ENCODE measurements around the gene KLHL24. TPM values are rescaled to one million over a fixed set of nuclear protein-coding genes. Genes with fewer than 3 reads are reported as not detected.

KLHL24 gene
- total RNA-seq, 1 donor from 2014 or later: 116 TPM

DNA sequence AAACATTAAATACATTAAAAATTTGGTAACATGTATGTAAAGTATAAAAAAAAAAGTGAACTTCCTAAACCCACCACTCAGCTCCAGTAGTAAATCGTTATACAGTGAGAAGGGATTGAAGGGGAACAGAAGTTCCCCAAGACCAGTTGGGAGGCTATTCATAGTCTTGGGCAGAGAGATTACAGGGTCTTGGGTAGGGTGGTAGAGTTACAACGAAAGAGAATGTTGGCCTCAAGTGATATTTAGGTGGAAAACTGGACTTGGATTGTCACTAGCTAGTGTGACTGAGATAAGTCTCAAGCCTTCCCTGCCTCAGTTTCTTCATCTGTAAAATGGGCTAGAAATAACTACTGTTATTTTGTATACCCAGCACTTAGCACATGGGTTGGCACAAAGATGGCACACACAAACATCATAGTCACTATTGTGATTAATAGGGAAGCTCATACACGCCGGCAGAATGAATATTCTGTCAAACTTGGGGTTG lies 61.7 kb downstream of the KLHL24 start:
- Histone ChIP-seq H3K4me3 (ENCODE audit: low read depth, low read length) (peak overlapping the region; percentile 82), H3K36me3 (ENCODE audit: control insufficient read depth, insufficient read depth, low read length) (no peaks in the 10 kb centered on the region), H3K27me3 (ENCODE audit: control insufficient read depth, insufficient read depth, low read length) (no peaks in the 10 kb centered on the region)
- no peak for DNase-seq (ENCODE audit: low read depth)
- TF ChIP-seq, protein P1, sequence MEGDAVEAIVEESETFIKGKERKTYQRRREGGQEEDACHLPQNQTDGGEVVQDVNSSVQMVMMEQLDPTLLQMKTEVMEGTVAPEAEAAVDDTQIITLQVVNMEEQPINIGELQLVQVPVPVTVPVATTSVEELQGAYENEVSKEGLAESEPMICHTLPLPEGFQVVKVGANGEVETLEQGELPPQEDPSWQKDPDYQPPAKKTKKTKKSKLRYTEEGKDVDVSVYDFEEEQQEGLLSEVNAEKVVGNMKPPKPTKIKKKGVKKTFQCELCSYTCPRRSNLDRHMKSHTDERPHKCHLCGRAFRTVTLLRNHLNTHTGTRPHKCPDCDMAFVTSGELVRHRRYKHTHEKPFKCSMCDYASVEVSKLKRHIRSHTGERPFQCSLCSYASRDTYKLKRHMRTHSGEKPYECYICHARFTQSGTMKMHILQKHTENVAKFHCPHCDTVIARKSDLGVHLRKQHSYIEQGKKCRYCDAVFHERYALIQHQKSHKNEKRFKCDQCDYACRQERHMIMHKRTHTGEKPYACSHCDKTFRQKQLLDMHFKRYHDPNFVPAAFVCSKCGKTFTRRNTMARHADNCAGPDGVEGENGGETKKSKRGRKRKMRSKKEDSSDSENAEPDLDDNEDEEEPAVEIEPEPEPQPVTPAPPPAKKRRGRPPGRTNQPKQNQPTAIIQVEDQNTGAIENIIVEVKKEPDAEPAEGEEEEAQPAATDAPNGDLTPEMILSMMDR (IDR thresholded peaks at IDR 0.05; ENCODE audit: insufficient read depth, low read length, poor library complexity, severe bottlenecking): no peak

DNA sequence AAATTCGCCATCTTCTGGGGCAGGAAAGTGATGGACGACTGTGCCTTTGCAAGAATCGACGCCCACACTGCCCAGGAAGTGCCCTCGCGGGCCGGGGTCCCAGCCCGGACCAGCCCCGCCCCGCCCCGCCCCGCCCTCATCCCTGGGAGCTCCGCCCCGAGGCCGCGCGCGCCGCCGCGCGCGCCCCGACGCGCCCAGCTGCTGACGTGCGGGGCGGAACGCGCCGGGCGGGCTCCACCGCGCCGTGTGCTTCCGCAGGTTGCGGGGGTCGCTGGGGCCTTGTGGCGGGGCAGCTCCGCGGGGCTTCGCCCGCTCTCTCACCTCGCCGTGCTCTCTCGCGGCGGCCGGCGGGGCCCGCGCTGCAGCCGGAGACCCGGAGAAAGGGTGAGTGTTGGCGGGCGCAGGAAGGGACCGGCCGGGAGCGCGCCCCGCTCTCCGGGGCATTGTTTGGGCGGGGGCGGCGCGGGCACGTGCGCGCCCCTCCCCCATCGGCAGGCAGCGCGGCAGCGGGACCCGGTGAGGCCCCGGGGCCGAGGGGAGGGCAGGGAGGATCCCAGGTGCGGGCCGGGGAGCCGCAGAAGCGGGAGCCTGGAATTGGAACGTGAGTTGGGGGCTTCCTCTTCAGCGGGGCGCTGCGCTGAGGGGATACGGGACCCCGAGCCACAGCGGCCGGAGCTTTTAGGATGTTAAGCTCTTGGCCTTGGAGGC lies 62.3 kb downstream of the KLHL24 start, which contains the start of gene YEATS2:
YEATS2 (plus strand) TSS at position 188 of the 708 bp plus-strand sequence. CDS start 17,366 bp downstream, outside the sequence.
- no peaks in the 10 kb centered on the region for H3K36me3 ChIP-seq (ENCODE audit: control insufficient read depth, insufficient read depth, low read length)
- DNase-seq (ENCODE audit: low read depth): no peak
- TF ChIP-seq, protein P1 (IDR thresholded peaks at IDR 0.05; ENCODE audit: insufficient read depth, low read length, poor library complexity, severe bottlenecking): no peak
- H3K4me3 ChIP-seq (ENCODE audit: low read depth, low read length): peak within 1 kb of the TSS; percentile 82
- H3K27me3 ChIP-seq (ENCODE audit: control insufficient read depth, insufficient read depth, low read length): no peaks in the 10 kb centered on the region

DNA sequence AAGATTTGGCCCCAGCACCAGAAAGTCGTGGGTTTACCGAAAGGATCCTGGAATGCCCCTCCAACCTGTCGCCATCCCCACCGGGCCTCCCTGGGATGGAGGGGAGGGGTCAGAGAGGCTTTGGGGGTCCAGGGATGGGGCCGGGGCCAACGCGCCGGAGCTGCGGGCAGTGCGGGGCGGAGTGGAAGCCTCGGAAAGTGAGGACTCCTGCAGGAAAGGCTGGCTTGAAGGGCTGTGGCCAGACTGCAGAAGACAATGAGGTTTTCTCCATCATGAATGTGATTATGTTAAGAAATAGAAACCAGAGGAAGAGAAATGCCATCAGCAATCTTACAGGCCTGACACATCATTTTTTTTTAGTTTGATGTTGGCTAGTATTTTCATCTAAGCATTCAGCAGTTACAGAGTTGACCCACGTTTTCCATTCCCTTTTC lies 62.9 kb downstream of the KLHL24 start:
- TF ChIP-seq, protein P1 (IDR thresholded peaks at IDR 0.05; ENCODE audit: insufficient read depth, low read length, poor library complexity, severe bottlenecking): no peak
- peak overlapping the region; percentile 82 for H3K4me3 ChIP-seq (ENCODE audit: low read depth, low read length)
- H3K27me3 ChIP-seq (ENCODE audit: control insufficient read depth, insufficient read depth, low read length): no peaks in the 10 kb centered on the region
- no peaks in the 10 kb centered on the region for H3K36me3 ChIP-seq (ENCODE audit: control insufficient read depth, insufficient read depth, low read length)
- DNase-seq (ENCODE audit: low read depth): no peak

DNA sequence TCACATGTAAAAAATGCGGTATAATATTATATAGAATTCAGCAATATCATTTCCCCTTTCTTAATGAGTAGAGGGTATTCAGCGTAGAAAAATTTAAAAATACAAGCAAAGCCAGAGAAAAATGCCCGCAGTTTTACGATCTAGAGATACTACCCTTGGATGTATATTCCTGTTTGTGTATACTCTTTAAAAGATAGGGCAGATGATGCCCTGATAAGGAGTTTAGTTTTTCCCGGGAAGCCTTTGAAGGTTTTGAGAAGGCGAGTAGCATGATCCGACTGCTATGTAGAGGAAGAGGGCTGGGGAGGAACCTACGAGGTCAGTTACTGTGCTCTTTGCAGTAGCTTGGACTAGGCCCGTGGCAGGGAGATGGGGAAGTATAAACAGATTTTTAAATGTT lies 63.3 kb downstream of the KLHL24 start:
- TF ChIP-seq, protein P1 (IDR thresholded peaks at IDR 0.05; ENCODE audit: insufficient read depth, low read length, poor library complexity, severe bottlenecking): no peak
- H3K36me3 ChIP-seq (ENCODE audit: control insufficient read depth, insufficient read depth, low read length): no peaks in the 10 kb centered on the region
- no peak for DNase-seq (ENCODE audit: low read depth)
- peak overlapping the region; percentile 82 for H3K4me3 ChIP-seq (ENCODE audit: low read depth, low read length)
- no peaks in the 10 kb centered on the region for H3K27me3 ChIP-seq (ENCODE audit: control insufficient read depth, insufficient read depth, low read length)

DNA sequence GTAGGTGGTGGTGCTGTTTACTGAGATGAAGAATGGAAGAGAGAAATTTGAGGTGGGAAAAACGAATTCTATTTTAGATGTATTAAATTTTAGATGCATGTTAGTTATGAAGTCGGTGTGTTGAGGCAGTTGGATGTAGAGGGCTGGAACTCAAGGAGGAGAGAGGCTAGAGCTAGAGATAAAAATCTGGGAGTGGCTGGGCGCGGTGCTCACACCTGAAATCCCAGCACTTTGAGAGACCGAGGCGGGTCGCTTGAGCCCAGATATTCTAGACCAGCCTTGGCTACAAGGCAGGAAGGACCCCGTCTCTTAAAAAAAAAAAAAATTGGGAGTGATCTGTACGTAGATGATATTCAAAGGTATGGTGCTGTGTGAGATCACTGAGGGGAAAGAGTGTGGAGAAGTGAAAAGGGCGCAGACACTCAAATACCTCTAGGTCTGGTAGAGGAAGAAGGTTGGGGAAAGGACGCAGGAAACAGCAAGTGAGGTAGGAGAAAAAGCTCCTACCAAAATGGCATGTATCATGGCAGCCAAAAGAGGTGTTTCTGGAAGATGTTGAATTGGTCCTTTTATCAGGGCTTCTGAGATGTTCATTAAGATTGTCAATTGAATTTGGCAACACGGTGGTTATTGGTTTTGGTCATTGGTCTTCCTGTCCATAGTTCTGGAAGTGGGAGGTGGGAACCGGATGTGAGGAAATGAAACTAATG lies 64.0 kb downstream of the KLHL24 start:
- TF ChIP-seq, protein P1 (IDR thresholded peaks at IDR 0.05; ENCODE audit: insufficient read depth, low read length, poor library complexity, severe bottlenecking): no peak
- no peak for DNase-seq (ENCODE audit: low read depth)
- H3K36me3 ChIP-seq (ENCODE audit: control insufficient read depth, insufficient read depth, low read length): no peaks in the 10 kb centered on the region
- peak overlapping the region; percentile 82 for H3K4me3 ChIP-seq (ENCODE audit: low read depth, low read length)
- H3K27me3 ChIP-seq (ENCODE audit: control insufficient read depth, insufficient read depth, low read length): no peaks in the 10 kb centered on the region
